Fibroblast of lung (primary cell): ENCODE data around the gene MALAT1.
"Not testable (repeated sequence)": the region's sequence is repeated elsewhere in the genome, so short reads cannot be mapped to it uniquely, and the experiment has no call there.

ENCODE experiments used
- EZH2 ChIP-seq: IDR thresholded peaks from 2 replicates; pipeline ENCODE4 v1.5.1; 2012; ENCODE audit warnings: low read length, control low read depth, mild to moderate bottlenecking; ENCODE audit errors: missing control alignments
- TF ChIP-seq, protein P1 (sequence below), 2 donors: IDR thresholded peaks in 1 of 2; conservative IDR thresholded peaks in 1 of 2; 1 replicate in 1 of 2; 2 replicates in 1 of 2; pipeline ENCODE4 v1.5.1; 2011 to 2012; ENCODE audit warnings: low read length in 2 of 2, control low read depth in 1 of 2, inconsistent platforms in 1 of 2, low read depth in 1 of 2, mild to moderate bottlenecking in 1 of 2

DNA sequence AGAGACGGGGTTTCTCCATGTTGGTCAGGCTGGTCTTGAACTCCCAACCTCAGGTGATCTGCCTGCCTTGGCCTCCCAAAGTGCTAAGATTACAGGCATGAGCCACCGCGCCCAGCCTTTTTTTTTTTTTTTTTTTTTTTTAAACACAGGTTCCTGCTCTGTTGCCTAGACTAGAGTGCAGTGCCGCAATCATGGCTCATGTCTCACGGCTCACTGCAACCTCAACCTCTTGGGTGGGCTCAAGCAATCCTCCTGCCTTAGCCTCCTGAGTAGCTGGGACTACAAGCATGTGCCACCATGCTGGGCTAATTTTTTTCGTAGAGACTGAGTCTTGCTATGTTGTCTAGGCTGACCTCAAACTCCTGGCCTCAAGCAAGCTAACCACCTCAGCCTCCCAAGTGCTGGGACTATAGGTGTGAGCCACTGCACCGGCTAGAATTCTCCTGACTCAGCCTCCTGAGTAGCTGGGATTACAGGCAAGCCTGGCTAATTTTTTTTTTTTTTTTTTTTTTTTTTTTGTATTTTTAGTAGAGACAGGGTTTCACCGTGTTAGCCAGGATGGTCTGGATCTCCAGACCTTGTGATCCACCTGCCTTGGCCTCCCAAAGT lies 20.2 kb downstream of the MALAT1 start:
- TF ChIP-seq, protein P1, sequence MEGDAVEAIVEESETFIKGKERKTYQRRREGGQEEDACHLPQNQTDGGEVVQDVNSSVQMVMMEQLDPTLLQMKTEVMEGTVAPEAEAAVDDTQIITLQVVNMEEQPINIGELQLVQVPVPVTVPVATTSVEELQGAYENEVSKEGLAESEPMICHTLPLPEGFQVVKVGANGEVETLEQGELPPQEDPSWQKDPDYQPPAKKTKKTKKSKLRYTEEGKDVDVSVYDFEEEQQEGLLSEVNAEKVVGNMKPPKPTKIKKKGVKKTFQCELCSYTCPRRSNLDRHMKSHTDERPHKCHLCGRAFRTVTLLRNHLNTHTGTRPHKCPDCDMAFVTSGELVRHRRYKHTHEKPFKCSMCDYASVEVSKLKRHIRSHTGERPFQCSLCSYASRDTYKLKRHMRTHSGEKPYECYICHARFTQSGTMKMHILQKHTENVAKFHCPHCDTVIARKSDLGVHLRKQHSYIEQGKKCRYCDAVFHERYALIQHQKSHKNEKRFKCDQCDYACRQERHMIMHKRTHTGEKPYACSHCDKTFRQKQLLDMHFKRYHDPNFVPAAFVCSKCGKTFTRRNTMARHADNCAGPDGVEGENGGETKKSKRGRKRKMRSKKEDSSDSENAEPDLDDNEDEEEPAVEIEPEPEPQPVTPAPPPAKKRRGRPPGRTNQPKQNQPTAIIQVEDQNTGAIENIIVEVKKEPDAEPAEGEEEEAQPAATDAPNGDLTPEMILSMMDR (conservative IDR thresholded peaks at IDR 0.05 in 1 of 2, IDR thresholded peaks at IDR 0.05 in 1 of 2; ENCODE audit: low read depth in 1 of 2, low read length in 2 of 2), result not testable (repeated sequence)
- not testable (repeated sequence) for TF ChIP-seq EZH2
